ENCODE measurements around the gene COG1.

COG1 gene

GRCh38 chr17:73174126-73174525, 18.7 kb upstream of the COG1 start:
- DNase-seq = no peak

- no peak for DNase-seq
These were observed 16.8 kb upstream of the COG1 start for GRCh38 chr17:73175962-73176565.

- DNase-seq = no peak
These were observed 13.5 kb upstream of the COG1 start for GRCh38 chr17:73179387-73179786.

GRCh38 chr17:73179878-73180277, 13.0 kb upstream of the COG1 start:
- no peak for DNase-seq

- DNase-seq = no peak
These were observed 10.1 kb upstream of the COG1 start for GRCh38 chr17:73182616-73183310.

GRCh38 chr17:73184136-73184993, 8.5 kb upstream of the COG1 start:
- no peak for DNase-seq

- DNase-seq = no peak
These were observed 6.4 kb upstream of the COG1 start for GRCh38 chr17:73186283-73187050.

- DNase-seq = no peak
These were observed 5.6 kb upstream of the COG1 start for GRCh38 chr17:73187203-73187769.

- DNase-seq = no peak
These were observed 4.8 kb upstream of the COG1 start for GRCh38 chr17:73188011-73188410.

GRCh38 chr17:73189417-73190099, 3.3 kb upstream of the COG1 start:
- peak; percentile 70 for DNase-seq

- peak; percentile 79 for DNase-seq
These were observed 1.2 kb upstream of the COG1 start for GRCh38 chr17:73191443-73192205.

GRCh38 chr17:73192206-73192893, 505 bp upstream of the COG1 start:
- DNase-seq = peak; percentile 80

- no peak for DNase-seq
These were observed 1.8 kb downstream of the COG1 start for GRCh38 chr17:73194514-73195222.

- no peak for DNase-seq
These were observed 3.6 kb downstream of the COG1 start for GRCh38 chr17:73196500-73196899.

- no peak for DNase-seq
These were observed 4.3 kb downstream of the COG1 start for GRCh38 chr17:73197161-73197560.

- DNase-seq = no peak
These were observed 5.5 kb downstream of the COG1 start for GRCh38 chr17:73198201-73198929.

- DNase-seq = no peak
These were observed 6.0 kb downstream of the COG1 start for GRCh38 chr17:73198930-73199260.

- DNase-seq = no peak
These were observed 7.0 kb downstream of the COG1 start for GRCh38 chr17:73199751-73200317.

GRCh38 chr17:73200476-73200875, 7.6 kb downstream of the COG1 start:
- no peak for DNase-seq
